ENCODE data around the gene FBXO5. TPM values are rescaled to one million over a fixed set of nuclear protein-coding genes. Genes with fewer than 3 reads are reported as not detected.

The FBXO5 gene
- total RNA-seq (10 to 100 TPM; 12.5 to 13.8 TPM), polyA plus RNA-seq (ENCODE audit: insufficient read length in 2 of 2) (10 to 100 TPM; 13.8 to 16.6 TPM)
- long read RNA-seq, donor 1, partial matches to known transcripts: 0 of 1 reads
- long read RNA-seq, donor 1, other reads (novel, unspliced or antisense): 0 of 1 reads
- long read RNA-seq, donor 2, partial matches to known transcripts: 0 of 5 reads
- long read RNA-seq, donor 2, other reads (novel, unspliced or antisense): 0 of 5 reads
- long read RNA-seq, donor 3, partial matches to known transcripts: 0 of 2 reads
- long read RNA-seq, donor 3, other reads (novel, unspliced or antisense): 0 of 2 reads
- long read RNA-seq, donor 4, transcript FBXO5-202 (5 exons, 2,221 nt): major isoform, 12 of 35 reads
- long read RNA-seq, donor 4, partial matches to known transcripts: 18 of 35 reads
- long read RNA-seq, donor 4, other reads (novel, unspliced or antisense): 0 of 35 reads

- peak; percentile 94 to 99 (median 96) for DNase-seq (ENCODE audit: low read depth in 4 of 6, low spot score in 6 of 6)
- no peaks in the 10 kb centered on the region for H3K9me3 ChIP-seq (ENCODE audit: control insufficient read depth, insufficient read depth, low read length)
- H3K27ac ChIP-seq (ENCODE audit: low read depth, low read length): peak within 1 kb of the TSS; percentile 98
- H3K4me3 ChIP-seq (ENCODE audit: low read depth, low read length): peak within 1 kb of the TSS; percentile 97
- under 1% methylated on average over 66 of the region's 66 CpGs for WGBS (ENCODE audit: insufficient coverage)
- H3K4me1 ChIP-seq (ENCODE audit: control insufficient read depth, insufficient read depth, low read length): peaks cover 23% of the 10 kb centered on the region
- H3K27me3 ChIP-seq (ENCODE audit: control insufficient read depth, insufficient read depth, low read length): no peaks in the 10 kb centered on the region
- no peaks in the 10 kb centered on the region for H3K36me3 ChIP-seq (ENCODE audit: control insufficient read depth, insufficient read depth, low read length)
Measured at GRCh38 chr6:152982904-152983636, at the start of gene FBXO5. FBXO5 (minus strand) TSS chr6:152983041; CDS start chr6:152982959, 82 bp downstream.

GRCh38 chr6:153032255-153032882 lies 49.5 kb upstream of the FBXO5 start:
- WGBS (ENCODE audit: insufficient coverage): no CpG with 5 or more reads among the region's 9 CpGs
- Histone ChIP-seq H3K4me3 (ENCODE audit: low read depth, low read length) (no peak overlapping the region), H3K4me1 (ENCODE audit: control insufficient read depth, insufficient read depth, low read length) (no peaks in the 10 kb centered on the region), H3K9me3 (ENCODE audit: control insufficient read depth, insufficient read depth, low read length) (no peaks in the 10 kb centered on the region), H3K27me3 (ENCODE audit: control insufficient read depth, insufficient read depth, low read length) (no peaks in the 10 kb centered on the region), H3K36me3 (ENCODE audit: control insufficient read depth, insufficient read depth, low read length) (no peaks in the 10 kb centered on the region), H3K27ac (ENCODE audit: low read depth, low read length) (no peak overlapping the region)
- DNase-seq (ENCODE audit: low read depth in 4 of 6, low spot score in 6 of 6): peak in 5 of 6 donors; percentile 15 to 86 (median 28)

GRCh38 chr6:153031335-153031955 lies 48.6 kb upstream of the FBXO5 start:
- DNase-seq (ENCODE audit: low read depth in 4 of 6, low spot score in 6 of 6): no peak
- no CpG with 5 or more reads among the region's 1 CpG for WGBS (ENCODE audit: insufficient coverage)
- Histone ChIP-seq H3K4me3 (ENCODE audit: low read depth, low read length) (no peak overlapping the region), H3K27me3 (ENCODE audit: control insufficient read depth, insufficient read depth, low read length) (no peaks in the 10 kb centered on the region), H3K36me3 (ENCODE audit: control insufficient read depth, insufficient read depth, low read length) (no peaks in the 10 kb centered on the region), H3K9me3 (ENCODE audit: control insufficient read depth, insufficient read depth, low read length) (no peaks in the 10 kb centered on the region), H3K4me1 (ENCODE audit: control insufficient read depth, insufficient read depth, low read length) (no peaks in the 10 kb centered on the region), H3K27ac (ENCODE audit: low read depth, low read length) (no peak overlapping the region)

GRCh38 chr6:153028963-153029362 lies 46.1 kb upstream of the FBXO5 start:
- Histone ChIP-seq H3K4me3 (ENCODE audit: low read depth, low read length) (no peak overlapping the region), H3K9me3 (ENCODE audit: control insufficient read depth, insufficient read depth, low read length) (no peaks in the 10 kb centered on the region), H3K27ac (ENCODE audit: low read depth, low read length) (no peak overlapping the region), H3K4me1 (ENCODE audit: control insufficient read depth, insufficient read depth, low read length) (no peaks in the 10 kb centered on the region), H3K27me3 (ENCODE audit: control insufficient read depth, insufficient read depth, low read length) (no peaks in the 10 kb centered on the region), H3K36me3 (ENCODE audit: control insufficient read depth, insufficient read depth, low read length) (no peaks in the 10 kb centered on the region)
- WGBS (ENCODE audit: insufficient coverage): no CpG with 5 or more reads among the region's 4 CpGs
- no peak for DNase-seq (ENCODE audit: low read depth in 4 of 6, low spot score in 6 of 6)

- H3K27me3 ChIP-seq (ENCODE audit: control insufficient read depth, insufficient read depth, low read length): no peaks in the 10 kb centered on the region
- H3K36me3 ChIP-seq (ENCODE audit: control insufficient read depth, insufficient read depth, low read length): no peaks in the 10 kb centered on the region
- no CpG with 5 or more reads among the region's 2 CpGs for WGBS (ENCODE audit: insufficient coverage)
- H3K9me3 ChIP-seq (ENCODE audit: control insufficient read depth, insufficient read depth, low read length): no peaks in the 10 kb centered on the region
- H3K4me3 ChIP-seq (ENCODE audit: low read depth, low read length): no peak overlapping the region
- H3K27ac ChIP-seq (ENCODE audit: low read depth, low read length): no peak overlapping the region
- H3K4me1 ChIP-seq (ENCODE audit: control insufficient read depth, insufficient read depth, low read length): no peaks in the 10 kb centered on the region
- no peak for DNase-seq (ENCODE audit: low read depth in 4 of 6, low spot score in 6 of 6)
Measured at GRCh38 chr6:153028286-153028685, 45.4 kb upstream of the FBXO5 start.

- Histone ChIP-seq H3K36me3 (ENCODE audit: control insufficient read depth, insufficient read depth, low read length) (no peaks in the 10 kb centered on the region), H3K4me1 (ENCODE audit: control insufficient read depth, insufficient read depth, low read length) (no peaks in the 10 kb centered on the region), H3K9me3 (ENCODE audit: control insufficient read depth, insufficient read depth, low read length) (no peaks in the 10 kb centered on the region), H3K27me3 (ENCODE audit: control insufficient read depth, insufficient read depth, low read length) (no peaks in the 10 kb centered on the region), H3K4me3 (ENCODE audit: low read depth, low read length) (no peak overlapping the region), H3K27ac (ENCODE audit: low read depth, low read length) (no peak overlapping the region)
- WGBS (ENCODE audit: insufficient coverage): no CpG with 5 or more reads among the region's 4 CpGs
- DNase-seq (ENCODE audit: low read depth in 4 of 6, low spot score in 6 of 6): no peak
Measured at GRCh38 chr6:153027480-153027879, 44.6 kb upstream of the FBXO5 start.

GRCh38 chr6:153024709-153025017 lies 41.8 kb upstream of the FBXO5 start:
- no peak overlapping the region for H3K27ac ChIP-seq (ENCODE audit: low read depth, low read length)
- H3K27me3 ChIP-seq (ENCODE audit: control insufficient read depth, insufficient read depth, low read length): no peaks in the 10 kb centered on the region
- H3K4me1 ChIP-seq (ENCODE audit: control insufficient read depth, insufficient read depth, low read length): no peaks in the 10 kb centered on the region
- no CpG with 5 or more reads among the region's 1 CpG for WGBS (ENCODE audit: insufficient coverage)
- H3K4me3 ChIP-seq (ENCODE audit: low read depth, low read length): no peak overlapping the region
- H3K36me3 ChIP-seq (ENCODE audit: control insufficient read depth, insufficient read depth, low read length): no peaks in the 10 kb centered on the region
- no peak for DNase-seq (ENCODE audit: low read depth in 4 of 6, low spot score in 6 of 6)
- no peaks in the 10 kb centered on the region for H3K9me3 ChIP-seq (ENCODE audit: control insufficient read depth, insufficient read depth, low read length)

DNA sequence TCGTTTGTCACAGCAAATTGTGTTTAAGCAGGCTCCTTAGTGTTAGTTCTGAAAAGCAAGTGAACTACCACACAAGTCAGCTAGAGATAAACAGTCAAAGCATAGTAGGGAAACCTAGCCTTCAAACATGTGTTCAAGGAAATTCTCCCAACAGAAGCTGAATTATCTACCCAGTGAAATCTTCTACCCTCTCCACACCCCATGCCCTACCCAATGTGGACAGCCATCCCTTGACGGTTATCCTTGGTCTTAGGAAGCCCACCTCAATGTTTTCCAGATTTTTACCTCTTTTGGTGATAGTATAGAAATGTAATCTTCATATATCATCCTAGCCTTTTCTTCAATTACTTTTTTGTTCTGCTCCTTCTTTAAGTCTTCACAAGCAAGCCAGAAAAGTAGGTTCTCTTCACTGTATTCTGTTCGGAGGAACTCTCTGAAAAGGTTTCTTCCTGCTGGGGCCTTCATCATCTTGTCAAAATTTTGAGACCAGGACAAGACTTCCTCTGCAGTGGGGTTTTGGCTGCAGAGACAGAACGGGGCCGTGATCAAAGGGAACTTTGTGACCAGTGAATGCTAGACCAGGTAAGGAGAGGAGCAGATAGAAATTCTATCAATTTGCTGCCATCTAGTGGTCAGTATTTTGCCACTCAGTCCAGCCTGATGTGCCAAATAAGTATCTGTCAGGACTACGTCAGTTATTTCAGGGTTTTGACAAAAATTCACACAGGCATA lies 41.3 kb upstream of the FBXO5 start:
- H3K36me3 ChIP-seq (ENCODE audit: control insufficient read depth, insufficient read depth, low read length): no peaks in the 10 kb centered on the region
- no peaks in the 10 kb centered on the region for H3K9me3 ChIP-seq (ENCODE audit: control insufficient read depth, insufficient read depth, low read length)
- no peaks in the 10 kb centered on the region for H3K4me1 ChIP-seq (ENCODE audit: control insufficient read depth, insufficient read depth, low read length)
- H3K27ac ChIP-seq (ENCODE audit: low read depth, low read length): no peak overlapping the region
- WGBS (ENCODE audit: insufficient coverage): 37% methylated on average over 3 of the region's 6 CpGs
- H3K27me3 ChIP-seq (ENCODE audit: control insufficient read depth, insufficient read depth, low read length): no peaks in the 10 kb centered on the region
- peak in 3 of 6 donors; percentile 19 to 74 (median 68) for DNase-seq (ENCODE audit: low read depth in 4 of 6, low spot score in 6 of 6)
- no peak overlapping the region for H3K4me3 ChIP-seq (ENCODE audit: low read depth, low read length)

DNA sequence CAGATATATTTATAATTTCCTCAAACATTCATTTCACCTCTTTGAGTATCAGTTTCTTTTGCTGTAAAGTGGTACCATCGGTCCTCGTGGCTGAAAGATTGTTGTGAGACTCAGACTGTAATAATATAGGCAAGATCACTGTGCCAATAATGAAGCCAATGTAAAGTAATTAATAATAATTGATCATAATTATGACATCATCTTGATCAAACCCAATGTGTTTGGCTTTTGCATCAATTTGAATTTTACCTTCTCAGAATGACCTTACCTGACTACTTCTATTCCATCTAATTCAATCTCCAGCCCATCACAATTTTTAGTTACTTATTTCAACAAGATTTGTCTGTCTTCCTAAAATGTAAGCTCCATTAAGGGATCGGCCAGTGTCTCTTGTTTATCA lies 35.5 kb upstream of the FBXO5 start:
- no CpG with 5 or more reads among the region's 3 CpGs for WGBS (ENCODE audit: insufficient coverage)
- DNase-seq (ENCODE audit: low read depth in 4 of 6, low spot score in 6 of 6): no peak
- no peaks in the 10 kb centered on the region for H3K9me3 ChIP-seq (ENCODE audit: control insufficient read depth, insufficient read depth, low read length)
- H3K27me3 ChIP-seq (ENCODE audit: control insufficient read depth, insufficient read depth, low read length): no peaks in the 10 kb centered on the region
- H3K4me1 ChIP-seq (ENCODE audit: control insufficient read depth, insufficient read depth, low read length): no peaks in the 10 kb centered on the region
- no peak overlapping the region for H3K27ac ChIP-seq (ENCODE audit: low read depth, low read length)
- H3K36me3 ChIP-seq (ENCODE audit: control insufficient read depth, insufficient read depth, low read length): no peaks in the 10 kb centered on the region
- H3K4me3 ChIP-seq (ENCODE audit: low read depth, low read length): no peak overlapping the region
